Bladder microvascular endothelial cell (primary cell): ENCODE results near the gene WIPI1. TPM values are rescaled to one million over a fixed set of nuclear protein-coding genes. Genes with fewer than 3 reads are reported as not detected.

Experiments used
- total RNA-seq: library from RNA; depleted of rRNA; stranded (reverse); fragments of >200 nt; gene quantifications from 2 replicates; pipeline ENCODE4 v1.2.3, GENCODE V29; 2014

Gene WIPI1, protein sequence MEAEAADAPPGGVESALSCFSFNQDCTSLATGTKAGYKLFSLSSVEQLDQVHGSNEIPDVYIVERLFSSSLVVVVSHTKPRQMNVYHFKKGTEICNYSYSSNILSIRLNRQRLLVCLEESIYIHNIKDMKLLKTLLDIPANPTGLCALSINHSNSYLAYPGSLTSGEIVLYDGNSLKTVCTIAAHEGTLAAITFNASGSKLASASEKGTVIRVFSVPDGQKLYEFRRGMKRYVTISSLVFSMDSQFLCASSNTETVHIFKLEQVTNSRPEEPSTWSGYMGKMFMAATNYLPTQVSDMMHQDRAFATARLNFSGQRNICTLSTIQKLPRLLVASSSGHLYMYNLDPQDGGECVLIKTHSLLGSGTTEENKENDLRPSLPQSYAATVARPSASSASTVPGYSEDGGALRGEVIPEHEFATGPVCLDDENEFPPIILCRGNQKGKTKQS
- 41.8 and 69.3 TPM in 2 replicates for total RNA-seq

GRCh38 chr17:68457168-68457538, at the start of gene WIPI1:
WIPI1 (minus strand) TSS chr17:68457496; CDS start chr17:68457421, 75 bp downstream.

Other genes with a start within 250 kb of the WIPI1 start
- gene AMZ2, start 209.5 kb downstream of the WIPI1 start, total RNA-seq: 37.9 and 38.2 TPM in 2 replicates
- gene SLC16A6, start 166.4 kb downstream of the WIPI1 start, total RNA-seq: 0.32 and 1.8 TPM in 2 replicates
- gene ARSG, start 166.0 kb downstream of the WIPI1 start, total RNA-seq: 0.97 and 3.8 TPM in 2 replicates
- gene PRKAR1A, start 54.9 kb upstream of the WIPI1 start, total RNA-seq: 204 and 444 TPM in 2 replicates
- gene FAM20A, start 143.9 kb upstream of the WIPI1 start, total RNA-seq: under 0.01 TPM in 1 of 2 replicates, not detected in the other